Frontal cortex (tissue), 4 donors: ENCODE results near the gene PPARG. TPM values are rescaled to one million over a fixed set of nuclear protein-coding genes. Genes with fewer than 3 reads are reported as not detected.

Experiments
- DNase-seq, 2 donors: peaks; one replicate each; pipeline ENCODE4 v3.0.0; 2012; ENCODE audit warnings: low spot score in 2 of 2
- FAIRE-seq: peaks from 2 replicates; lab custom pipeline; 2012; peaks lifted over from hg19 to GRCh38; lab: Jason Lieb, UNC
- total RNA-seq: library from RNA; depleted of rRNA; stranded (reverse); fragments of >200 nt; gene quantifications from one replicate; pipeline ENCODE4 v1.2.3, GENCODE V29; 2014
- donor health status: control.
- donor health status: control.
- donor health status: control.

The PPARG gene
- total RNA-seq, 1 donor from 2014 or later = 1.2 TPM

DNA sequence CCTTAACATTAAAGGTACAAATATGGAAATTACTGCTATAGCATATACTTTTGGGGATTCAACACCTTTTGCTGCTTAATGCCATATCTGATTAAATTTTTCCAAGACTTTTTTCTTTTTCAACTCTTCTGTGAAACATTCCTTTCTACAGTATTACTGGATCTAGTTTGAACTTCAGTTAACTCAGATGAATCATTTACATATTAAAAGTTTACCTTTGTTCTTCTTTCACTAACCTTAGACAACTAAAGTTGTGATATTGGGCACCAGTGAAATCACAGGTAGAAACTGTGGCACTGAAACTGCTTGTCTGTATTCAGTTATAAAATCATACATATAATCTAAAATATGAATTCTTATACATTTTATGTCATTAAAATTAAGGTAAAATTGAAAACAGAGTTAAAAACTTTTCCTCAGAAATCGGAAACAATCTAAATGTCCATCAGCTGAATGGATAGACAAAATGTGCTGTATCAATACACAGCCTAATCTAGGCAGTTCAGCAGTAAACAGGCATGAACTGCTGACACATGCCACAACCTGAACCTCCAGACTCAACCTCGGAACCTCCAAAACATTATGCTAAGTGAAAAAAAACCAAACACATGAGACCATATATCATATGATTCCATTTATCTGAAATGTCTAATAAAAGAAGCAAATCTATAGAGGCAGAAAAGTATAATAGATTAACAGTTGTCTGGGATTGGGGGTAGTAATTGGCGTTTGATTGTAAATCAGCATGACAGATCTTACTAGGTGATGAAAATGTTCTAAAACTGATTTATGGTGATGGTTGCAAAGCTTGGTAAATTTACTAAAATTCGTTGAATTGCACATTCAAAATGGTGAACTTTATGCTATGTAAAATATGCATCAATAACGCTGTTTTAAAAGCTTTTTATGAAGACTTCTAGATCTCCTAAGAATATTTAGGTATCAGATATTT lies 50.0 kb downstream of the PPARG start:
- FAIRE-seq (no peak), DNase-seq (no peak)

DNA sequence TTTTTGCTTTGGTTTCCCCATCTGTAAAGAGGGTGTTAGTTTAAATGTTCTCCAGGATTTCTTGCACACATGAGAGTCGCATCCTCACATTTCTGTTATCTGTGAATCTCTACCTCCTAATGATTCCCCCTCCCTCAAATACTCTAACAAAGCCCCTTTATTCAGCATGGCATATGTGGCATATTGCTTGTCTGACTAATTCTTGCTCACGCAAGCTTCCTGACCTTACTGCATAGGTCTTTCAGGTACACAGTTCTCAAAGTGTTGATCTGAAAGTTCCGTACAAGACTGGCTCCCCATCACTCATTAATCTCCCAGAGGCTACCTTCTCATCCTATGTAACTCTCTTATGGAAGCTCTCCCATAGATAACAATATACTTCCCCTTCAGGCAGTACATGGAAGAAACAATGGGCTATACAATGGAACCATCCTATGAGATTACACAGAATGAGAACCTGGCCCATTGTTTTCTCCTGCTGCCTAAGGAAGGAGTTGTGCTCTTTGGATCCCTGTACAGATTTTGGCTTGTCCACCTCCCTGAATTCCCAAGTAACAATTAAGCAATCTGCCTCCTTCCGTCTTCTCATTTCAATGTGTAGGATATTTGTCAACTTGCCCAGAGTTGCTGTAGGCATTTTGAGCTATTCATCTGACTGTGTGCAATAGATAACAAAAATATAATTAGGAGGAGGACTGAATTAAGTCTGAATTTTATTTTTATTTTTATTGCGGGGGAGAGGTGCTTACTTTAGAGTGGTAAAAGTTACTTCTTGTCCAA lies 51.0 kb downstream of the PPARG start:
- FAIRE-seq = no peak

DNA sequence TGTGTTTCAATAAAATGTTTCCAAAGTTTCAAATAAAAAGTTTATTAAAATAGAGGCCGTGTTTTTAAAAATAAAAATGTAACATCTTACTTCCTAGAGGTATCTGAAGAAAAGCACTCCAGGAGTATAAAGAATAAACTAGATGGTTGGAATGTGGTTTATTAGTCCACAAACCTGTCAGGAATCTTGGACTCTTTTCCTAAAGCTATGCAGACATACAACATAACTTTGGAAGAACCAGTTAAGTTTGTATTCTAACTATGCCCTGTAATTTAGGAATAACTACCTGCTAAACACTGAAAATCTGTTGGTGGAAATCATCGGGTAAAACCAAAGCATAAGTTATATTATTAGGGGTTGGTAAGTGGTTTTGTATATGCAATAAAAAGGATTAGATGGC lies 51.6 kb downstream of the PPARG start:
- no peak for DNase-seq
- no peak for FAIRE-seq

More for the DNA sequence above, 51.0 kb downstream of the PPARG start:
- DNase-seq = no peak

DNA sequence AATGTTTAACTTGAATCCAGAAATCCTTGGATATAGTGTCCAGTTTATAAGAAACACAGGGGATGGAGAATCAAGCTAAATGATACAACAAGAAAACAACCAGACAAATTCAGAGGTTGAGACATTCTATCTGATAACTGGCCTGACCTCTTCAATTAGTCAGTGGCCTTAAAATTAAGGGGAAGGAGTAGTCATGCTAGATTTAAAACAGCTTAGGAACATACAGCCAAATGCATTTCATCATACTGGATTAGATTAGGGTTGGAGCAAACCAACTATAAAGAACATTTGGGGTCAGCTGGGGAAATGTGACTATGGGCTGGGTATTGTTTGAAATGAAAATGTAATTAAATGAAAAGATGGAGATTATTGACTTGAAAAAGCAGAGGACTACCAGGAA lies 53.3 kb downstream of the PPARG start:
- no peak for FAIRE-seq
- DNase-seq = no peak

DNA sequence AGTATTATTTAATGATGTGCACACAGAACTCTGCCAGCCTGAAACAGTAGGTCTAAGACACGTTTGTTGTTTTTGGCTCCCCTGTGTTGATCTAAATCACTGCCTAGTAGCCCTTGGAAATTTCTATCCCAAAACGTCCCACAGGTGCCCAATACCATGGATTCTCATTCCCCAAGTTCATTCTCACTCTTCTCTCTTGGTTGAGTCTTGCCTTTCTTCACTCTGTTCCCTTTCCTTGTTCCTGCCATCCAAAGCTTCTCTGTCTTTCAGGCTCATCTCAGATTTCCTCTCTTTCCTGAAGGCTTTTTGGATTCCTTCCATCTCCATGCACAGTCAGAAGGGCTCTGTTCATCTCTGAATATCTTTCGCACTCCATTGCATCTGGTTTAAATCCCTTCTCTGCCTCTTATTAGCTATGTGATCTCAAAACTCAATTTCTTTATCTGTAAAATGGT lies 54.2 kb downstream of the PPARG start:
- FAIRE-seq (no peak), DNase-seq (no peak)

DNA sequence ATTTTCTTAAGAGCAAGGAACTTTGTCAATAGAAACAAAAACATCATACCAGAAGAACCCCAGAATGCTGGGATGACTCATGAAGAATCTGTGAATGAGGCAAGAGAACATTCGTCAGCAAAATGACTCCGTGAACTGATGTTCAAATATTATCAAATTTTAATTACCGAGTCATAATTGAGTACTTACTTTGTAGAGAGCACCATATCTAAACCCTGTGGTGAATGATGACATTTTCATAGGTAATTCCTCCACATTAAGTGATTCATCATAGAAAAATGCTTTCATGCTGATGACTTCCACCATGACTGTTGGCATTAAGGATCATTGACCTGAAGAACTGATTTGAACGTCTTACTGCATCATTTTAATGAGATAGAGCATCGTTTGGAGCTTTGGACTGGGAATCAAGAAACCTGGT lies 56.3 kb downstream of the PPARG start:
- FAIRE-seq = no peak
- no peak for DNase-seq

DNA sequence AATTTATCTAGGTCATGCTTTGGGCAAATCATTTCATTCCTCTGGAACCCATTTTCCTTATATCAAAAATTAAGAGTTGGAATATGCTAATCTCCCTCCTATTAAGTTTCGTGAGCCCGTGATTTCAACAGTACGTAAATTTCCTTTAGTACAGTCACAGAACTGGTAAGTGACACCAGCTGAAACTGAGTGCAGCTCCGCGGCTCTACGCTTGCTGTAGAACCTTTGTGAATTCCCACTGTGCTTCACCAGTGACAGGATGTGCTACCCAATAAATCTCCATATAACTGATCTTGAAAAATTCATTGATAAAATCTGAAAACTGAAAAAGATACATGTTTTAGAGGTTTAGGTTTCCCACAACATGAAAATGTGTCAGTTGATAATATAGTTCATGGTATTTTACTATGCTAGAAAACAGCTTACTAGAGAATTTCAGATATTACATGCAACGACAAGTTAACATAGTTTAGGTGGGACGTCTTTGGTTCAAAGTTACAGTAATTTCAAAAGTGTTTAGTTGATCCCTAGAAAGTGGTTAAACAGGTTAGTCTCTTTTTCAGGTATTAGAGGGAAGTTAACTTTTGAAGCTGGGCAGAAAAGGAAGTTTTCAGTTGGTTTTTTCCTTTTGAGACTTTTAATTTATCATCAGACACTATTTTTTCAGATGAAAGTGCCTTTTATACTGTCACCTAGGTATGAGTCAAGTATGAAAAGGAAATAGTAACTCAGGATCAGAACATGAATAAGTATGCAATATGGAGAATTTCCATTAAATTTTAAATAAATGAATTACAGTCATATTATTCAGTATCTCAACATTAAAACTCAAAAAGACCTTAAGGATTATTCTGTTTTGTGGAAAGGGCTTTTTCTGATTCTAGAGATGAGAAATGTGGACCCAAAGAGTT lies 57.0 kb downstream of the PPARG start:
- DNase-seq = no peak
- FAIRE-seq = no peak

DNA sequence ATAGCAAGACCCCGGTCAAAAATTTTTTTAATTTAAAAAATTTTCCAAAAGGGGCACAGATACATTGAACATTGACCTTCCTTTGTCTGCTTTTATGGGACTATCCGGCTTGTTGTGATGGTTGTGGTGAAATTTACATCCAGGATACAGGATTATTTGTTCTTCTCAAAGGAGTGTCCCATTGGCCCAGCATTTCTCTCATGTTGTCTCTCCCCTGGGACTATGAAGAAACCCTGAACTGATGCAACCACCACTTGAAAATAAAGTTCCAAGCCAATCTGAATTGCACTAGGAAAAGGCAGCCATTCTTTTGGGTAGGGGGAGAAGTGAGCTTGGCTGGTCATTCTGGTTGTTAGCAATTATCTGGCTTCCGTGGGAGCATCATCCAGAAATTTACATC lies 58.4 kb downstream of the PPARG start:
- FAIRE-seq (no peak), DNase-seq (no peak)

DNA sequence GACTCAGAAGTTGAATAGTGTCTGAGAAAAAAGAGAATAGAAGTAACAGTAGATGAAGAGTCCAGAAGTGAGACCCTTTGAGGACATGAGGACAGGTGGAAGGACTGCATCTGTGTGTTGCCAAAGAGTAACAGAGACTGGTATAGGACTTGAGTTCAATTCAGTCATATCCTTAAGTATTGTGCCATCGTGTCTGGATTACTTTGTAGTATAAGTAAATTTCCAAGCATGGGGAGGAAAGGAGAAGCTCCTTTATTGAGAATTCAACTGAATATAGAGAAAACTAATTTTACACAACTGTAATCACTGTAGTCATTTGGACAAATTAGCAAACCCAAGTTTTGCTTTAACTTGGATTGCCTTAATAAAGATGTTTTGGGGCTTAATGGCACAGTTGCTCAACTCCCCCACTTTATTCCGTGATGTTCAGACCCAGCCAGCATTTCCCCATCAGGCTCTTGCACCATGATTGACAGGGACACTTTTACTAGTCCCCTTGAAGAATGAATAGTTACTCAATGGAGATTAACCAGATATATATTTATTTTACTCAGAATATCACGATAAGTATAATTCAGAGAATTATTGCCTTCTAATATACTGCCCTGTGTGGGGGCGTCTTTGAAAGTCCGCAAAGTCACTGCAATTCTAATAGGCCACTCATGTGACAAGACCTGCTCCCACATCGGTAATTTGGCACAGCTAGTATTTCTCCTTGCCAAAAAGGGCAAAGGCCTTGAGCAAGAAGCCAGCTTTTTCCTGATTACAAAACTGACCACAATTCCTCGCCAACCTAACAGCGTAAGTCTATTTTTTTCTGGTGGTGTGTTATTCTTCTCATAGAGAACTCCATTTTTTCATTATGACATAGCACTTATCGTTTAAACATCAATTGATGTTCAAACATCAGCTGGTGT lies 61.3 kb downstream of the PPARG start:
- DNase-seq = no peak
- no peak for FAIRE-seq

DNA sequence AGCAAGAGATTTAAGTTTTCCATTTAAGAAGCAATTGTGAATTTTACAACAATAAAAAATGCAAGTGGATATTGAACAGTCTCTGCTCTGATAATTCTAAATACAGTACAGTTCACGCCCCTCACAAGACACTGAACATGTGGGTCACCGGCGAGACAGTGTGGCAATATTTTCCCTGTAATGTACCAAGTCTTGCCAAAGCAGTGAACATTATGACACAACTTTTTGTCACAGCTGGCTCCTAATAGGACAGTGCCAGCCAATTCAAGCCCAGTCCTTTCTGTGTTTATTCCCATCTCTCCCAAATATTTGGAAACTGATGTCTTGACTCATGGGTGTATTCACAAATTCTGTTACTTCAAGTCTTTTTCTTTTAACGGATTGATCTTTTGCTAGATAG lies 62.3 kb downstream of the PPARG start:
- no peak for FAIRE-seq
- DNase-seq = no peak

DNA sequence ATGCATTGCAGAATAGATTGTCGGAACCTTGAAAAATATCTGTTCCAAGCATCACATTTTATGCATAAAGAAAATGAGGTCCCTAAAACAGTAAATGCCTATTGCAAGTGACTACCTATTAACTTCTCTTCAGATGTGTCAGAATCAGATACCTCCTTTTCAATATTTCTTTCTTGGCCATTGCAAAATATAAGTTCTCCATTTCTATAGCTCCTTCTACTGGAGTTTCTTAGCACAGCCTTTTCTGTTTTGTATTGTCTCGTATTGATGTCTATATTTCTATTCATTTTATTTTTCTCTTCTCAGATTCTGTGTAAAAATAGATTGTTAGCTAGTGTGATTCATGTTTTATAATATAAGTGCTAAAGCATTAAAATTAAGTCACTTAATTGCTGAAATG lies 63.4 kb downstream of the PPARG start:
- FAIRE-seq = no peak
- no peak for DNase-seq

DNA sequence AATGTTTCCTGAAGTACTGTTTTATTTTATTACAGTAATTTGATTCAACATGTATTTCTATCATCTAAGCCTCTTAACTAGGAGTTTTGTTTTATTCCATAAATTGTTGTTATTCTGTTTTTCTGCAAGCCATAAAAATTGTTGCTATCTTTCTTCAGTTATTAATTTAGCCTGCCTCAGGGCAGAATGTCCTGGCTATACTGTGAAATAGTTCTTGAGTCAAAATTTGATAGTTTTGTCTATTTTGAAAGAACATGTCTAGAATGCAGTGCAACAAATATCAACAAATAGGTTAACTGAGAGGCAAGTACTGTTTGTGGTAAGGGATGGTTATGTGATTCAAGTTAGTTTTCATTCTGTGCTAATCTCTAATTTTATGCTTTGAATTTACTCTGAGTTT lies 63.9 kb downstream of the PPARG start:
- FAIRE-seq (no peak), DNase-seq (no peak)

DNA sequence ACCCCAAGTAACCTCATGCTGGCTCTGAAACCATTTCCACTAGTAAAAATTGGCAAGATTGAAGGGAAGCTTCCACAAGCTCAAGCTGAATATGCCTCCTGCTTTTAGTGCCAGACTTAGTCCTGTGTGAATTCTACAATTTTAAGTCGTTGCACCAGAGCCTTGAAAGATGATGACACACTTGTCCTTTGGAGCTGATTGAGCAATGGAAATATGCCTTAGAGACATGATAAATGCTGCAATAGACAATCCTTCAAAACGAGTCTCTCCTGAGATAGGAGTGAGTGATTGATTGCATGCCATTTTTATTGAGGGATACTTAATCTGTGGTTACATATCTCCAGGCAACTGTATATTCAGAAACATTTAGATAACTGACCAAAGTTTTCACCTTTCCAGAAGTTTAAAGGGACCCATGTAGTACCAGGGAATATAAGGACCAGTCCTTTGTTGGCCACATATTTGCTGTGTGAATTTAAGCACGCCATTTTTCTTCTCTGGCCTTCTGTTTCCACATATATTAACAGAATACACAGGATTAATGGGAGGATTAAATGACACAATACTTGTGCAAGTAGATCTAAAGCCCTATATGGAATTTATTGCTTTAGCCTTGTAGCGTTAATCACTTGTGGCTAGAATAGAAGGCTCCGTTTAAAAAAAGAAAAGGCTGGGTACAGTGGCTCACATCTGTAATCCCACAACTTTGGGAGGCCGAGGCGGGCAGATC lies 65.1 kb downstream of the PPARG start:
- DNase-seq (no peak), FAIRE-seq (no peak)

DNA sequence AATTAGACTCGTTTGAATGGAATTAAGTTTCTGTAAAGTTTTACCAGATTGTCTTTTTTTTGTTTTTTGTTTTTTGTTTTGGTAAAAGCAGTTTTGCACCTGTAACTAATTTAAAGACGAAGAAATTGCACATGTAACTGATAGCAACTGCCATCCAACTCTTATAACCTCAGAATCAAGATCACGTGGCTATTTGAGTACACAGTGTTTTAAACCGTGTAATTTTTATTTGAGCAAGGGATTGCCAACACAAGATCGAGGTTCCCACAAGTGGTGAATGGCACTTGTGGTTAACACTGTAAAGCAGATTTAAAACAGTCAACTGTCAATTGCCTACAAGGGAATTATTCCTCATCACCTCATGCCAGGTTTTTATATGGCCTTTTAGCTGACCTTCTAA lies 67.3 kb downstream of the PPARG start:
- no peak for FAIRE-seq
- DNase-seq = no peak

DNA sequence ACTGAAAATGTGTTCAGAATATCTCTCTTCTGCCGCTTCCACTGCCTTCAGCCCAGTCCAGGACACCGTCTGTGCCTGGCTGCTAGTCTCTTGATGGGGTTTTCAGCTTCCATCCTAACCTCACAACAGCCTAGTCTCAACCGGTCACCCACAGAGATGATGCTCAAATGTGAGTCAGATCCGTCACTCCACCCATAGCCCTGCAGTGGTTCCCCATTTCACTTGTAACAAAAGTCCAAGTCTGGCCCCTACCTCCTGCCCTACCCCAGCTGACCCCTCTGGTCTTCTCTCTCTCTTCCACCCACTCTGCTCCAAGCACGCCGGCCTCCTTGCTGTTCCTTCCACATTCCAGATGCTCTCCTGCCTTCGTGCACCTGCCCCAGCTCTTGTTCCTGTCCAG lies 68.1 kb downstream of the PPARG start:
- FAIRE-seq = no peak
- DNase-seq = no peak

DNA sequence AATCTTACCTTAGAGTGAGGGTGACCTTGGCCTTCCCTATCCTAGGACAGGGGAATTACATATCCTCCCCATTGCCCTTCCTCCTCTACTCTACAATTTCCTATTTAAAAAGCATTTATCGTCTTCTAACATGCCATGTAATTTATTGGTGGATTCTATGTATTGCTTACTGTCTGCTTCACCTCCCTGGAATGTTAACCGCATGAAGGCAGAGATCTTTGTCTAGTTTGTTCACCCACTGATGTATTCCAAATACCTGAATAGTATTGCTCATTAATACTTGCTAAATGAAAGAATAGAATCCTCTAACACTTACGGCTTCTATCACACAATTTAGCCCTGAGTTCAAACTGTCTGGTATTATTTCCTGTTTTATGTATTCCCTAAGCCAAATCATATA lies 68.6 kb downstream of the PPARG start:
- no peak for FAIRE-seq

DNA sequence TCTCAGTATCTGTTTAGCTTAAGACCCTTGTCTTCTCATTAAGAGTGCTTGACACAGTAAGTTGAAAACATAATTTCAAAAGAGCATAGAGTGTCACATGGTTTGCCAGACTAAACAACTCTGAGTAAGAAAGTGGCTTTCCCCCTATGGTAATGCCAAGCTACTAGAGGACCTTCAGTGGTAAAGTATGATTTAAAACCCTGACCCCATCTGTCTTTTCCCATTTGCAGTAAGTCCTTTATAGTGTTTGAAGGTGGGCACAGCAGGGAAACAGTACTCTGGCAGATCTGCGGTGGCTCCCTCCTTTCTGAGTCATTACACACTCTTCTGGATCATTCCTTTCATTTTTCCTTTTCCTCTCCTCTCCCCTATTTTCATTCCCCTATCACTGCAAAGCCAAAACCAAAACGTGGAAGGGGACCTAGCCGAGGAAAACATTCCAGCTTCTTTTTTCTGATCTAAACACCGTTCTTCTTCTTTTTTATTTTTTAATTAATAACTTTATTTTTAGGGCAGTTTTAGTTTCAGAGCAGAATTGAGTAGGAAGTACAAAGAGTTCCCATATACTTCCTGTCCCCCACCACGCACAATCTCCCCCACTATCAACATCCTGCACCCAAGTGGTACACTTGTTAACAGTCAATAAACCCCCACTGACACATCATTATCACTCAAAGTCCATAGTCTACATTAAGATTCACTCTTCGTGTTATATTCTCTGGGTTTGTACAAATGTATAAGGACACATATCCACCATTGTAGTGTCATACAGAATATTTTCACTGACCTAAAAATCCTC lies 74.7 kb downstream of the PPARG start:
- FAIRE-seq = no peak
- no peak for DNase-seq

More for the DNA sequence above, 68.6 kb downstream of the PPARG start:
- no peak for DNase-seq
